GM19452 (cell line): ENCODE measurements around the gene CCDC66.

Source experiments
- ATAC-seq: cut with Tn5 transposase; IDR thresholded peaks from one replicate; pipeline ENCODE4 v1.9.1; 2021; ENCODE audit not compliant: unreplicated experiment

CCDC66 gene

GRCh38 chr3:56620371-56620770 is 63.4 kb downstream of the CCDC66 start:
- no peak for ATAC-seq

- no peak for ATAC-seq
Observed at GRCh38 chr3:56621681-56622080, 64.7 kb downstream of the CCDC66 start.

- no peak for ATAC-seq
Observed at GRCh38 chr3:56622381-56622780, 65.4 kb downstream of the CCDC66 start.

- no peak for ATAC-seq
Observed at GRCh38 chr3:56624725-56625124, 67.8 kb downstream of the CCDC66 start.

- peak; percentile 81 for ATAC-seq
Observed at GRCh38 chr3:56629047-56629446, 72.1 kb downstream of the CCDC66 start.

- ATAC-seq: peak; percentile 34
Observed at GRCh38 chr3:56629451-56629850, 72.5 kb downstream of the CCDC66 start.

- no peak for ATAC-seq
Observed at GRCh38 chr3:56630966-56631365, 74.0 kb downstream of the CCDC66 start.

- ATAC-seq: no peak
Observed at GRCh38 chr3:56633181-56633580, 76.2 kb downstream of the CCDC66 start.

GRCh38 chr3:56633602-56634535 is 76.9 kb downstream of the CCDC66 start:
- no peak for ATAC-seq

- ATAC-seq: no peak
Observed at GRCh38 chr3:56645407-56645806, 88.4 kb downstream of the CCDC66 start.

- no peak for ATAC-seq
Observed at GRCh38 chr3:56654460-56654859, 97.5 kb downstream of the CCDC66 start.

- no peak for ATAC-seq
Observed at GRCh38 chr3:56655709-56656108, 98.7 kb downstream of the CCDC66 start.

- no peak for ATAC-seq
Observed at GRCh38 chr3:56664823-56665222, 107.8 kb downstream of the CCDC66 start.

GRCh38 chr3:56667973-56668579 is 111.1 kb downstream of the CCDC66 start:
- no peak for ATAC-seq
